Endothelial cell of umbilical vein (primary cell): ENCODE data around the gene MED25.

Experiments used
- EZH2 ChIP-seq: IDR thresholded peaks from 2 replicates; pipeline ENCODE4 v1.6.1; 2012; ENCODE audit warnings: borderline replicate concordance, low read depth, mild to moderate bottlenecking, moderate library complexity, low read length, inconsistent platforms; ENCODE audit not compliant: severe bottlenecking
- FOS ChIP-seq: IDR thresholded peaks from 2 replicates; pipeline ENCODE4 v1.6.1; 2011; ENCODE audit warnings: mild to moderate bottlenecking, low read length, moderate library complexity, borderline replicate concordance; ENCODE audit not compliant: insufficient read depth
- GATA2 ChIP-seq: IDR thresholded peaks from 2 replicates; pipeline ENCODE4 v1.7.0; 2011; ENCODE audit warnings: low read depth, mild to moderate bottlenecking, moderate library complexity, mixed read lengths, low read length; ENCODE audit not compliant: insufficient read length, insufficient read depth
- JUN ChIP-seq: IDR thresholded peaks from 2 replicates; pipeline ENCODE4 v1.6.1; 2011; ENCODE audit warnings: borderline replicate concordance, low read depth; ENCODE audit not compliant: insufficient read length, insufficient read depth
- POLR2A ChIP-seq: IDR thresholded peaks from 2 replicates; pipeline ENCODE4 v1.6.1; 2012; ENCODE audit warnings: low read depth, mild to moderate bottlenecking, control low read depth, low read length
- POLR2AphosphoS5 ChIP-seq: IDR thresholded peaks from 2 replicates; pipeline ENCODE4 v1.6.1; 2012; ENCODE audit warnings: low read depth, mild to moderate bottlenecking, control low read depth, low read length, moderate library complexity; ENCODE audit not compliant: insufficient read depth
- TF ChIP-seq, protein P1 (sequence below), 2 donors: IDR thresholded peaks; 1 replicate in 1 of 2; 2 replicates in 1 of 2; pipeline ENCODE4 v1.5.1; 2011; ENCODE audit warnings: low read length in 2 of 2, mild to moderate bottlenecking in 2 of 2, moderate library complexity in 2 of 2, control low read depth in 1 of 2, inconsistent platforms in 1 of 2, low read depth in 1 of 2; ENCODE audit not compliant: insufficient read depth in 1 of 2; ENCODE audit errors: extremely low read depth in 1 of 2
- TF ChIP-seq, protein P2 (sequence below): IDR thresholded peaks from 2 replicates; pipeline ENCODE4 v1.6.1; 2011; ENCODE audit not compliant: insufficient read depth, insufficient read length

DNA sequence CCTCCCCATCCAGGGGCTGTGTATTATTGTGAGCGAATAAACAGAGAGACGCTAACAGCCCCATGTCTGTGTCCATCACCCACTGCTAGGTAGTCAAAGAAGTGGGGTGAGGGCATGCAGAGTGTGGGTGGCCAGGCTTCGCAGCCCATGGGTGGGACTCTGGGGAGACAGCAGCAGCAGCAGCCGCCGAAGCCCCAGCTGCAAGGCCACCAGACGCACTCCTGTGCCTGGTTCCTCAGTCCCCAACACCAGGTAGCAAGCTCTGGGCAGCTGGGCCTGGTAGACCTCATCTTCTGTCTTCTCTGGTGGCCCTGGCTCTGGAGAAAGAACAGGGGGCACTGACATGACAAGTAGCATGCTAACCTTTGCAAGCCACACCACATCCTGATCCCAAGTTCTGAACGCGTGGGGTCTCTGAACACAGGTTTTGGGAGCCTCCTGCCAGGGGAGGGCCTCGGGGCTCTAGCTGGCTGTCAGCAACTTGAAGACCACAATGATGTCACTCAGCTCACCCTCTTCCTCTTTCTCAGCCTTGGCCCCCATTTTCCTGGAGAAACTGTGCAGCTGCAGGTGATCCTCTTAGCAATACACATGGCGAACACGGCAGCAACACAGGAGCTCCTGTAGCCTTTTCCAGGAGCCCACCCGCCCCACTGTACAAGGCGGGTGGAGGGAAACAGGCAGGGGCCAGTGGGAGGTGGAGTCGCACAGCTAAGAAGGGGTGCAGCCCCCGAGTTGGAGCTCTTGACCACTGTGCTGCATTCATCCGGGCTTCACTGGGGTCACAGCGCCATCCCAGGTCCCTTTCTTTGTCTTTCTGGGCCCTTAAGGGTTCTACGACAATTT, 10.8 kb upstream of the MED25 start:
- TF ChIP-seq, protein P1, sequence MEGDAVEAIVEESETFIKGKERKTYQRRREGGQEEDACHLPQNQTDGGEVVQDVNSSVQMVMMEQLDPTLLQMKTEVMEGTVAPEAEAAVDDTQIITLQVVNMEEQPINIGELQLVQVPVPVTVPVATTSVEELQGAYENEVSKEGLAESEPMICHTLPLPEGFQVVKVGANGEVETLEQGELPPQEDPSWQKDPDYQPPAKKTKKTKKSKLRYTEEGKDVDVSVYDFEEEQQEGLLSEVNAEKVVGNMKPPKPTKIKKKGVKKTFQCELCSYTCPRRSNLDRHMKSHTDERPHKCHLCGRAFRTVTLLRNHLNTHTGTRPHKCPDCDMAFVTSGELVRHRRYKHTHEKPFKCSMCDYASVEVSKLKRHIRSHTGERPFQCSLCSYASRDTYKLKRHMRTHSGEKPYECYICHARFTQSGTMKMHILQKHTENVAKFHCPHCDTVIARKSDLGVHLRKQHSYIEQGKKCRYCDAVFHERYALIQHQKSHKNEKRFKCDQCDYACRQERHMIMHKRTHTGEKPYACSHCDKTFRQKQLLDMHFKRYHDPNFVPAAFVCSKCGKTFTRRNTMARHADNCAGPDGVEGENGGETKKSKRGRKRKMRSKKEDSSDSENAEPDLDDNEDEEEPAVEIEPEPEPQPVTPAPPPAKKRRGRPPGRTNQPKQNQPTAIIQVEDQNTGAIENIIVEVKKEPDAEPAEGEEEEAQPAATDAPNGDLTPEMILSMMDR (IDR thresholded peaks at IDR 0.05; ENCODE audit: extremely low read depth in 1 of 2, insufficient read depth in 1 of 2, low read depth in 1 of 2, low read length in 2 of 2): no peak
- no peak for TF ChIP-seq POLR2AphosphoS5
- no peak for TF ChIP-seq POLR2A
- TF ChIP-seq, protein P2, sequence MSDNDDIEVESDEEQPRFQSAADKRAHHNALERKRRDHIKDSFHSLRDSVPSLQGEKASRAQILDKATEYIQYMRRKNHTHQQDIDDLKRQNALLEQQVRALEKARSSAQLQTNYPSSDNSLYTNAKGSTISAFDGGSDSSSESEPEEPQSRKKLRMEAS: no peak
- TF ChIP-seq FOS: no peak
- no peak for TF ChIP-seq GATA2
- no peak for TF ChIP-seq JUN
- TF ChIP-seq EZH2: no peak
